Measurements from ENCODE around the gene TEX22. TPM values are rescaled to one million over a fixed set of nuclear protein-coding genes. Genes with fewer than 3 reads are reported as not detected.

Gene TEX22
- total and polyA plus RNA-seq, 4 donors = 0.02 to 0.14 (median 0.08) TPM; not detected in 1

GRCh38 chr14:105412771-105413543 lies 14.6 kb downstream of the TEX22 start:
- no peak for TF ChIP-seq JUND (IDR thresholded peaks at IDR 0.05)
- TF ChIP-seq ZBTB33 (IDR thresholded peaks at IDR 0.05) = no peak
- TF ChIP-seq SP1 (IDR thresholded peaks at IDR 0.05) = no peak
- no peak for TF ChIP-seq FOXA1 (IDR thresholded peaks at IDR 0.05)
- peaks cover 2 to 19% (median 11%) of the 10 kb centered on the region in 4 donors for H3K4me1 ChIP-seq (ENCODE audit: control insufficient read depth in 4 of 4, insufficient read depth in 4 of 4, low read length in 3 of 4)
- H3K36me3 ChIP-seq (ENCODE audit: control insufficient read depth in 4 of 4, insufficient read depth in 3 of 4, low read depth in 1 of 4, low read length in 3 of 4) = no peaks in the 10 kb centered on the region
- no peak for DNase-seq (ENCODE audit: low spot score)
- no peak overlapping the region for H3K27ac ChIP-seq (ENCODE audit: low read depth in 1 of 2, low read length in 2 of 2)
- H3K9ac ChIP-seq (ENCODE audit: low read depth in 1 of 2, low read length in 2 of 2) = no peak overlapping the region
- H3K9me3 ChIP-seq (ENCODE audit: control insufficient read depth in 4 of 4, low read length in 3 of 4) = no peaks in the 10 kb centered on the region
- WGBS = 85% methylated on average over 8 of the region's 8 CpGs
- H3K27me3 ChIP-seq (ENCODE audit: control insufficient read depth in 4 of 4, insufficient read depth in 4 of 4, low read length in 3 of 4) = no peaks in the 10 kb centered on the region
- no peak overlapping the region for H3K4me3 ChIP-seq (ENCODE audit: low read depth in 1 of 3, low read length in 3 of 3)

GRCh38 chr14:105413544-105413886 lies 15.2 kb downstream of the TEX22 start:
- H3K27me3 ChIP-seq (ENCODE audit: control insufficient read depth in 4 of 4, insufficient read depth in 4 of 4, low read length in 3 of 4) = no peaks in the 10 kb centered on the region
- DNase-seq (ENCODE audit: low spot score) = no peak

More at GRCh38 chr14:105413544-105413886, 15.2 kb downstream of the TEX22 start:
- TF ChIP-seq RAD21 (IDR thresholded peaks at IDR 0.05) (no peak), REST (IDR thresholded peaks at IDR 0.05) (no peak), NR2F2 (IDR thresholded peaks at IDR 0.05) (no peak), FOXA1 (IDR thresholded peaks at IDR 0.05) (no peak), CTCF (IDR thresholded peaks at IDR 0.05; ENCODE audit: low read depth, low read length, missing input control) (no peak), GABPA (IDR thresholded peaks at IDR 0.05 in 1 of 2, conservative IDR thresholded peaks at IDR 0.05 in 1 of 2) (no peak), MAX (IDR thresholded peaks at IDR 0.05) (no peak), EGR1 (IDR thresholded peaks at IDR 0.05; ENCODE audit: low read depth in 2 of 2) (no peak), JUND (IDR thresholded peaks at IDR 0.05) (no peak), HNF4A (conservative IDR thresholded peaks at IDR 0.05) (no peak), TAF1 (conservative IDR thresholded peaks at IDR 0.05) (no peak), SP1 (IDR thresholded peaks at IDR 0.05) (no peak), HNF4G (IDR thresholded peaks at IDR 0.05) (no peak), ATF3 (IDR thresholded peaks at IDR 0.05) (no peak), FOXA2 (IDR thresholded peaks at IDR 0.05) (no peak), RXRA (IDR thresholded peaks at IDR 0.05) (no peak)
- no peak overlapping the region for H3K4me3 ChIP-seq (ENCODE audit: low read depth in 1 of 3, low read length in 3 of 3)
- no peaks in the 10 kb centered on the region for H3K36me3 ChIP-seq (ENCODE audit: control insufficient read depth in 4 of 4, insufficient read depth in 3 of 4, low read depth in 1 of 4, low read length in 3 of 4)
- peaks cover 2 to 19% (median 12%) of the 10 kb centered on the region in 4 donors for H3K4me1 ChIP-seq (ENCODE audit: control insufficient read depth in 4 of 4, insufficient read depth in 4 of 4, low read length in 3 of 4)
- no peak overlapping the region for H3K9ac ChIP-seq (ENCODE audit: low read depth in 1 of 2, low read length in 2 of 2)
- WGBS = 45% methylated on average over 2 of the region's 2 CpGs
- no peak overlapping the region for H3K27ac ChIP-seq (ENCODE audit: low read depth in 1 of 2, low read length in 2 of 2)
- H3K9me3 ChIP-seq (ENCODE audit: control insufficient read depth in 4 of 4, low read length in 3 of 4) = no peaks in the 10 kb centered on the region

All from liver (tissue), 9 donors.